ENCODE data around the gene U2AF1L4. TPM values are rescaled to one million over a fixed set of nuclear protein-coding genes. Genes with fewer than 3 reads are reported as not detected.

U2AF1L4 gene
- total RNA-seq, 1 experiment from 2014 or later, result 24.6 TPM

DNA sequence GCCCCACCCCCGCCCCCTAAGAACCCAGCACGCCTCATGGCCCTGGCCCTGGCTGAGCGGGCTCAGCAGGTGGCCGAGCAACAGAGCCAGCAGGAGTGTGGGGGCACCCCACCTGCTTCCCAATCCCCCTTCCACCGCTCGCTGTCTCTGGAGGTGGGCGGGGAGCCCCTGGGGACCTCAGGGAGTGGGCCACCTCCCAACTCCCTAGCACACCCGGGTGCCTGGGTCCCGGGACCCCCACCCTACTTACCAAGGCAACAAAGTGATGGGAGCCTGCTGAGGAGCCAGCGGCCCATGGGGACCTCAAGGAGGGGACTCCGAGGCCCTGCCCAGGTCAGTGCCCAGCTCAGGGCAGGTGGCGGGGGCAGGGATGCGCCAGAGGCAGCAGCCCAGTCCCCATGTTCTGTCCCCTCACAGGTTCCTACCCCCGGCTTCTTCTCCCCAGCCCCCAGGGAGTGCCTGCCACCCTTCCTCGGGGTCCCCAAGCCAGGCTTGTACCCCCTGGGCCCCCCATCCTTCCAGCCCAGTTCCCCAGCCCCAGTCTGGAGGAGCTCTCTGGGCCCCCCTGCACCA, 42.1 kb upstream of the U2AF1L4 start:
- Mint-ChIP-seq H3K27ac (ENCODE audit: unreplicated experiment) (no peak overlapping the region), H3K4me1 (ENCODE audit: low read depth, unreplicated experiment) (peaks cover 8% of the 10 kb centered on the region), H3K27me3 (ENCODE audit: insufficient read depth, unreplicated experiment) (no peaks in the 10 kb centered on the region), H3K36me3 (ENCODE audit: insufficient read depth, unreplicated experiment) (no peaks in the 10 kb centered on the region), H3K9me3 (ENCODE audit: unreplicated experiment) (no peaks in the 10 kb centered on the region), H3K4me3 (ENCODE audit: unreplicated experiment) (no peak overlapping the region)
- TF ChIP-seq, protein P1, sequence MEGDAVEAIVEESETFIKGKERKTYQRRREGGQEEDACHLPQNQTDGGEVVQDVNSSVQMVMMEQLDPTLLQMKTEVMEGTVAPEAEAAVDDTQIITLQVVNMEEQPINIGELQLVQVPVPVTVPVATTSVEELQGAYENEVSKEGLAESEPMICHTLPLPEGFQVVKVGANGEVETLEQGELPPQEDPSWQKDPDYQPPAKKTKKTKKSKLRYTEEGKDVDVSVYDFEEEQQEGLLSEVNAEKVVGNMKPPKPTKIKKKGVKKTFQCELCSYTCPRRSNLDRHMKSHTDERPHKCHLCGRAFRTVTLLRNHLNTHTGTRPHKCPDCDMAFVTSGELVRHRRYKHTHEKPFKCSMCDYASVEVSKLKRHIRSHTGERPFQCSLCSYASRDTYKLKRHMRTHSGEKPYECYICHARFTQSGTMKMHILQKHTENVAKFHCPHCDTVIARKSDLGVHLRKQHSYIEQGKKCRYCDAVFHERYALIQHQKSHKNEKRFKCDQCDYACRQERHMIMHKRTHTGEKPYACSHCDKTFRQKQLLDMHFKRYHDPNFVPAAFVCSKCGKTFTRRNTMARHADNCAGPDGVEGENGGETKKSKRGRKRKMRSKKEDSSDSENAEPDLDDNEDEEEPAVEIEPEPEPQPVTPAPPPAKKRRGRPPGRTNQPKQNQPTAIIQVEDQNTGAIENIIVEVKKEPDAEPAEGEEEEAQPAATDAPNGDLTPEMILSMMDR (IDR thresholded peaks at IDR 0.05; ENCODE audit: insufficient read depth in 1 of 2, low read depth in 1 of 2, low read length in 1 of 2, severe bottlenecking in 1 of 2, unreplicated experiment in 1 of 2), result no peak
- Histone ChIP-seq H3K36me3 (ENCODE audit: control insufficient read depth, insufficient read depth, low read length) (no peaks in the 10 kb centered on the region), H3K27me3 (replicated peaks; ENCODE audit: control insufficient read depth, insufficient read depth, low read length) (no peaks in the 10 kb centered on the region), H3K4me3 (ENCODE audit: low read depth, low read length) (no peak overlapping the region), H3K4me1 (no peaks in the 10 kb centered on the region), H3K9me3 (no peaks in the 10 kb centered on the region)
- ChIA-PET CTCF (no interaction called here), POLR2A (no interaction called here)
- intact Hi-C loops (cut with micrococcal nuclease; ENCODE audit: unreplicated experiment), result no loop called here
- no peak for DNase-seq
- no TSS peak for BruUV-seq (replicated peaks)

GRCh38 chr19:35786299-35787160, 41.3 kb upstream of the U2AF1L4 start:
- Histone ChIP-seq H3K4me3 (ENCODE audit: low read depth, low read length) (no peak overlapping the region), H3K9me3 (no peaks in the 10 kb centered on the region), H3K36me3 (ENCODE audit: control insufficient read depth, insufficient read depth, low read length) (no peaks in the 10 kb centered on the region), H3K4me1 (no peaks in the 10 kb centered on the region), H3K27me3 (replicated peaks; ENCODE audit: control insufficient read depth, insufficient read depth, low read length) (no peaks in the 10 kb centered on the region)
- Mint-ChIP-seq H3K27me3 (ENCODE audit: insufficient read depth, unreplicated experiment) (no peaks in the 10 kb centered on the region), H3K4me3 (ENCODE audit: unreplicated experiment) (no peak overlapping the region), H3K4me1 (ENCODE audit: low read depth, unreplicated experiment) (peaks cover 8% of the 10 kb centered on the region), H3K27ac (ENCODE audit: unreplicated experiment) (no peak overlapping the region), H3K9me3 (ENCODE audit: unreplicated experiment) (no peaks in the 10 kb centered on the region), H3K36me3 (ENCODE audit: insufficient read depth, unreplicated experiment) (no peaks in the 10 kb centered on the region)
- BruUV-seq (replicated peaks), result no TSS peak
- POLR2A ChIA-PET, result no interaction called here
- TF ChIP-seq, protein P1 (IDR thresholded peaks at IDR 0.05; ENCODE audit: insufficient read depth in 1 of 2, low read depth in 1 of 2, low read length in 1 of 2, severe bottlenecking in 1 of 2, unreplicated experiment in 1 of 2), result no peak
- DNase-seq, result no peak
- intact Hi-C loops (cut with micrococcal nuclease; ENCODE audit: unreplicated experiment), result no loop called here
- CTCF ChIA-PET, result no interaction called here

GRCh38 chr19:35785339-35785627, 40.1 kb upstream of the U2AF1L4 start:
- no peak overlapping the region for H3K4me3 ChIP-seq (ENCODE audit: low read depth, low read length)
- intact Hi-C loops (cut with micrococcal nuclease; ENCODE audit: unreplicated experiment), result no loop called here
- H3K4me1 Mint-ChIP-seq (ENCODE audit: low read depth, unreplicated experiment), result peaks cover 8% of the 10 kb centered on the region
- no peak overlapping the region for H3K27ac Mint-ChIP-seq (ENCODE audit: unreplicated experiment)
- H3K9me3 ChIP-seq, result no peaks in the 10 kb centered on the region
- H3K36me3 ChIP-seq (ENCODE audit: control insufficient read depth, insufficient read depth, low read length), result no peaks in the 10 kb centered on the region; the same call in 1 of the 2 replicates
- no TSS peak for BruUV-seq (replicated peaks)
- no peaks in the 10 kb centered on the region for H3K27me3 ChIP-seq (replicated peaks; ENCODE audit: control insufficient read depth, insufficient read depth, low read length)
- no peaks in the 10 kb centered on the region for H3K4me1 ChIP-seq
- no peaks in the 10 kb centered on the region for H3K9me3 Mint-ChIP-seq (ENCODE audit: unreplicated experiment)
- H3K27me3 Mint-ChIP-seq (ENCODE audit: insufficient read depth, unreplicated experiment), result no peaks in the 10 kb centered on the region
- H3K36me3 Mint-ChIP-seq (ENCODE audit: insufficient read depth, unreplicated experiment), result no peaks in the 10 kb centered on the region
- DNase-seq, result no peak
- TF ChIP-seq, protein P1 (IDR thresholded peaks at IDR 0.05; ENCODE audit: insufficient read depth in 1 of 2, low read depth in 1 of 2, low read length in 1 of 2, severe bottlenecking in 1 of 2, unreplicated experiment in 1 of 2), result no peak
- no peak overlapping the region for H3K4me3 Mint-ChIP-seq (ENCODE audit: unreplicated experiment)
- ChIA-PET CTCF (no interaction called here), POLR2A (no interaction called here)

All from Caco-2 (cell line).